Measurements from ENCODE around the gene PALD1. TPM values are rescaled to one million over a fixed set of nuclear protein-coding genes. Genes with fewer than 3 reads are reported as not detected.

The PALD1 gene
- total RNA-seq, 1 experiment from 2014 or later: 33.1 TPM

- Histone ChIP-seq H3K9ac (ENCODE audit: low read length) (no peak overlapping the region), H3K27ac (ENCODE audit: low read depth, low read length) (no peak overlapping the region), H3K27me3 (ENCODE audit: insufficient read depth, low read length) (no peaks in the 10 kb centered on the region), H3K9me2 (ENCODE audit: insufficient read depth) (no peaks in the 10 kb centered on the region), H3K4me2 (ENCODE audit: low read length) (no peak overlapping the region), H2AFZ (ENCODE audit: low read depth, low read length, poor library complexity, severe bottlenecking) (no peak overlapping the region), H3K4me1 (ENCODE audit: control insufficient read depth in 1 of 2, insufficient read depth in 2 of 2, low read length in 2 of 2) (peaks cover 8 to 43% of the 10 kb centered on the region in 2 experiments), H3K36me3 (ENCODE audit: control insufficient read depth in 1 of 2, insufficient read depth in 2 of 2, low read length in 2 of 2) (no peaks in the 10 kb centered on the region), H3K9me3 (ENCODE audit: control insufficient read depth in 1 of 2, insufficient read depth in 1 of 2, low read depth in 1 of 2, low read length in 2 of 2) (no peaks in the 10 kb centered on the region), H3K79me2 (ENCODE audit: insufficient read depth, low read length) (no peaks in the 10 kb centered on the region), H3K4me3 (replicated peaks in 1 of 2; ENCODE audit: low read depth in 1 of 2, low read length in 2 of 2) (no peak overlapping the region), H4K20me1 (ENCODE audit: insufficient read depth) (no peaks in the 10 kb centered on the region)
- ATAC-seq (no peak), DNase-seq (ENCODE audit: low read depth, low spot score) (no peak)
- no TSS peak for BruUV-seq (replicated peaks)
- ChIA-PET CTCF (no interaction called here), RAD21 (ENCODE audit: low non-redundant PET in 1 of 2, low total read pairs in 2 of 2, uncharacterized antibody in 2 of 2, unreplicated experiment in 2 of 2) (no interaction called here), POLR2A (no interaction called here)
- TF ChIP-seq ZNF274 (IDR thresholded peaks at IDR 0.05; ENCODE audit: low read depth, low read length): no peak
- TF ChIP-seq EGR1 (IDR thresholded peaks at IDR 0.05; ENCODE audit: low read depth): no peak
- no peak for TF ChIP-seq MAX (IDR thresholded peaks at IDR 0.05)
- TF ChIP-seq, protein P1, sequence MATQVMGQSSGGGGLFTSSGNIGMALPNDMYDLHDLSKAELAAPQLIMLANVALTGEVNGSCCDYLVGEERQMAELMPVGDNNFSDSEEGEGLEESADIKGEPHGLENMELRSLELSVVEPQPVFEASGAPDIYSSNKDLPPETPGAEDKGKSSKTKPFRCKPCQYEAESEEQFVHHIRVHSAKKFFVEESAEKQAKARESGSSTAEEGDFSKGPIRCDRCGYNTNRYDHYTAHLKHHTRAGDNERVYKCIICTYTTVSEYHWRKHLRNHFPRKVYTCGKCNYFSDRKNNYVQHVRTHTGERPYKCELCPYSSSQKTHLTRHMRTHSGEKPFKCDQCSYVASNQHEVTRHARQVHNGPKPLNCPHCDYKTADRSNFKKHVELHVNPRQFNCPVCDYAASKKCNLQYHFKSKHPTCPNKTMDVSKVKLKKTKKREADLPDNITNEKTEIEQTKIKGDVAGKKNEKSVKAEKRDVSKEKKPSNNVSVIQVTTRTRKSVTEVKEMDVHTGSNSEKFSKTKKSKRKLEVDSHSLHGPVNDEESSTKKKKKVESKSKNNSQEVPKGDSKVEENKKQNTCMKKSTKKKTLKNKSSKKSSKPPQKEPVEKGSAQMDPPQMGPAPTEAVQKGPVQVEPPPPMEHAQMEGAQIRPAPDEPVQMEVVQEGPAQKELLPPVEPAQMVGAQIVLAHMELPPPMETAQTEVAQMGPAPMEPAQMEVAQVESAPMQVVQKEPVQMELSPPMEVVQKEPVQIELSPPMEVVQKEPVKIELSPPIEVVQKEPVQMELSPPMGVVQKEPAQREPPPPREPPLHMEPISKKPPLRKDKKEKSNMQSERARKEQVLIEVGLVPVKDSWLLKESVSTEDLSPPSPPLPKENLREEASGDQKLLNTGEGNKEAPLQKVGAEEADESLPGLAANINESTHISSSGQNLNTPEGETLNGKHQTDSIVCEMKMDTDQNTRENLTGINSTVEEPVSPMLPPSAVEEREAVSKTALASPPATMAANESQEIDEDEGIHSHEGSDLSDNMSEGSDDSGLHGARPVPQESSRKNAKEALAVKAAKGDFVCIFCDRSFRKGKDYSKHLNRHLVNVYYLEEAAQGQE (IDR thresholded peaks at IDR 0.05; ENCODE audit: low read depth): no peak
- TF ChIP-seq CBX3 (IDR thresholded peaks at IDR 0.05; ENCODE audit: low read depth): no peak
- TF ChIP-seq, protein P2, sequence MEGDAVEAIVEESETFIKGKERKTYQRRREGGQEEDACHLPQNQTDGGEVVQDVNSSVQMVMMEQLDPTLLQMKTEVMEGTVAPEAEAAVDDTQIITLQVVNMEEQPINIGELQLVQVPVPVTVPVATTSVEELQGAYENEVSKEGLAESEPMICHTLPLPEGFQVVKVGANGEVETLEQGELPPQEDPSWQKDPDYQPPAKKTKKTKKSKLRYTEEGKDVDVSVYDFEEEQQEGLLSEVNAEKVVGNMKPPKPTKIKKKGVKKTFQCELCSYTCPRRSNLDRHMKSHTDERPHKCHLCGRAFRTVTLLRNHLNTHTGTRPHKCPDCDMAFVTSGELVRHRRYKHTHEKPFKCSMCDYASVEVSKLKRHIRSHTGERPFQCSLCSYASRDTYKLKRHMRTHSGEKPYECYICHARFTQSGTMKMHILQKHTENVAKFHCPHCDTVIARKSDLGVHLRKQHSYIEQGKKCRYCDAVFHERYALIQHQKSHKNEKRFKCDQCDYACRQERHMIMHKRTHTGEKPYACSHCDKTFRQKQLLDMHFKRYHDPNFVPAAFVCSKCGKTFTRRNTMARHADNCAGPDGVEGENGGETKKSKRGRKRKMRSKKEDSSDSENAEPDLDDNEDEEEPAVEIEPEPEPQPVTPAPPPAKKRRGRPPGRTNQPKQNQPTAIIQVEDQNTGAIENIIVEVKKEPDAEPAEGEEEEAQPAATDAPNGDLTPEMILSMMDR (IDR thresholded peaks at IDR 0.05 in 2 of 3, conservative IDR thresholded peaks at IDR 0.05 in 1 of 3; ENCODE audit: borderline replicate concordance in 1 of 3, insufficient read depth in 1 of 3, low read depth in 2 of 3, low read length in 2 of 3): no peak
- no peak for TF ChIP-seq ZBTB33 (IDR thresholded peaks at IDR 0.05; ENCODE audit: extremely low read depth, insufficient replicate concordance, low read length)
- no peak for TF ChIP-seq ELF1 (IDR thresholded peaks at IDR 0.05; ENCODE audit: borderline replicate concordance, low read depth)
- no peak for TF ChIP-seq SIN3A (IDR thresholded peaks at IDR 0.05; ENCODE audit: low read depth)
- no peak for TF ChIP-seq ATF3 (IDR thresholded peaks at IDR 0.05)
- no peak for TF ChIP-seq POLR2A (IDR thresholded peaks at IDR 0.05; ENCODE audit: borderline replicate concordance, extremely low read depth, insufficient read depth, insufficient read length)
- no peak for TF ChIP-seq POLR2AphosphoS5 (IDR thresholded peaks at IDR 0.05; ENCODE audit: low read depth, low read length)
- no peak for TF ChIP-seq EZH2phosphoT487 (IDR thresholded peaks at IDR 0.05; ENCODE audit: borderline replicate concordance)
- TF ChIP-seq RAD21 (IDR thresholded peaks at IDR 0.05; ENCODE audit: low read depth): no peak
- TF ChIP-seq ZFX (IDR thresholded peaks at IDR 0.05): no peak
- no peak for TF ChIP-seq SRF (IDR thresholded peaks at IDR 0.05; ENCODE audit: low read depth)
- TF ChIP-seq FOSL1 (IDR thresholded peaks at IDR 0.05; ENCODE audit: low read depth): no peak
- no peak for TF ChIP-seq JUND (IDR thresholded peaks at IDR 0.05)
- TF ChIP-seq SP1 (IDR thresholded peaks at IDR 0.05; ENCODE audit: low read depth): no peak
- no peak for TF ChIP-seq EZH2 (IDR thresholded peaks at IDR 0.05)
- intact Hi-C loops (cut with micrococcal nuclease): no loop called here
Measured at GRCh38 chr10:70604106-70604505, 125.5 kb downstream of the PALD1 start.

Data from HCT116 (cell line).